ENCODE results near the gene PKD1L1. TPM values are rescaled to one million over a fixed set of nuclear protein-coding genes. Genes with fewer than 3 reads are reported as not detected.
A peak's percentile ranks its signal among the peaks of the same experiment; 100 is the strongest.

The PKD1L1 gene
- total RNA-seq, 1 donor from 2014 or later, result 0.59 TPM

GRCh38 chr7:47826754-47827153 is 121.5 kb downstream of the PKD1L1 start:
- ATAC-seq, result no peak
- TF ChIP-seq CTCF (IDR thresholded peaks at IDR 0.05), result no peak
- no peaks in the 10 kb centered on the region for H3K36me3 ChIP-seq
- intact Hi-C loops (cut with DNase I), result loop anchor here (10.0 kb wide), 1 partner anchor 562 kb away; no protein-coding TSS in a partner anchor
- H3K27ac ChIP-seq, result no peak overlapping the region
- no peaks in the 10 kb centered on the region for H3K4me1 ChIP-seq
- H3K4me3 ChIP-seq, result no peak overlapping the region
- no peaks in the 10 kb centered on the region for H3K27me3 ChIP-seq (ENCODE audit: low read depth)
- H3K9me3 ChIP-seq, result no peaks in the 10 kb centered on the region
- no peak for DNase-seq

DNA sequence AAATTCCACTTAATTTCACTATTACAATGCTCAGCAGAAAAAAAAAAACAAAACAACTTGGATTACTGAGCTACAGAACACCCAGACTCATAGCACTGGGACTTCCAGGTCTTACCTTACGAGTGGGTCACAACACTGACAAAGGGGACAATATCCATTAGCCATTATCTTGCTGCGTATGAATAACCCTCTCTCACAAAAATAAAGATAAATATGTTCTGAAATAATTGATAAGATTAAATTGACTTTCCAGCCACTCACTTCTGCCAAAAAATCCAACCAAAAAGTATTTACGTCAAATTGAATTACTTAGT is 128.7 kb downstream of the PKD1L1 start:
- no peaks in the 10 kb centered on the region for H3K36me3 ChIP-seq
- ATAC-seq (no peak), DNase-seq (no peak)
- H3K9me3 ChIP-seq, result no peaks in the 10 kb centered on the region
- intact Hi-C loops (cut with DNase I), result no loop called here
- H3K27ac ChIP-seq, result no peak overlapping the region
- peaks cover 2% of the 10 kb centered on the region for H3K4me1 ChIP-seq
- no peaks in the 10 kb centered on the region for H3K27me3 ChIP-seq (ENCODE audit: low read depth)
- no peak overlapping the region for H3K4me3 ChIP-seq
- peak; percentile 36 for TF ChIP-seq CTCF (IDR thresholded peaks at IDR 0.05)

- H3K27ac ChIP-seq, result no peak overlapping the region
- intact Hi-C loops (cut with DNase I), result no loop called here
- TF ChIP-seq CTCF (IDR thresholded peaks at IDR 0.05), result peak; percentile 92
- ATAC-seq (peak; percentile 78), DNase-seq (peak; percentile 63)
- H3K4me3 ChIP-seq, result no peak overlapping the region
- H3K4me1 ChIP-seq, result peaks cover 8% of the 10 kb centered on the region
- H3K27me3 ChIP-seq (ENCODE audit: low read depth), result no peaks in the 10 kb centered on the region
- no peaks in the 10 kb centered on the region for H3K36me3 ChIP-seq
- no peaks in the 10 kb centered on the region for H3K9me3 ChIP-seq
Observed at GRCh38 chr7:47818796-47819606, 129.3 kb downstream of the PKD1L1 start.

- no peak for TF ChIP-seq CTCF (IDR thresholded peaks at IDR 0.05)
- intact Hi-C loops (cut with DNase I), result no loop called here
- Histone ChIP-seq H3K9me3 (no peaks in the 10 kb centered on the region), H3K27ac (no peak overlapping the region), H3K36me3 (no peaks in the 10 kb centered on the region), H3K27me3 (ENCODE audit: low read depth) (no peaks in the 10 kb centered on the region), H3K4me3 (no peak overlapping the region), H3K4me1 (peaks cover 19% of the 10 kb centered on the region)
- DNase-seq (no peak), ATAC-seq (no peak)
Observed at GRCh38 chr7:47817917-47818316, 130.3 kb downstream of the PKD1L1 start.

DNA sequence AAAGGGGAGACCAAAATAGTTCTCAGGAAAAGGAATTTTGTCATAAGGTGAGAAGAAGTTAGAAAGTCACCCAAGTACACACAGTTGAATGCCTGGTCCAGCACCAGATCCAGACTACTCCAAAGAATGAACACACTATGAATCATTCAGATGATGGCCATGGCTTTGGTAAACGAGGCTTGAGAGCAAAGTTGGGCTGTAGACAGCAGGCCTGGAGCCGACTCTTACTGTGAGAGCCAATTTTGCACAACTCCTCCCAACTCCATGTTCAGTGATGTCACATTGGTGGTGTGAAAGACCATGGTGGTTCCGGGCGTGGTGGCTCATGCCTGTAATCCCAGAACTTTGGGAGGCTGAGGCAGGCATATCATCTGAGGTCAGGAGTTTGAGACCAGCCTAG is 131.6 kb downstream of the PKD1L1 start:
- H3K4me1 ChIP-seq, result peaks cover 29% of the 10 kb centered on the region
- H3K9me3 ChIP-seq, result no peaks in the 10 kb centered on the region
- no peaks in the 10 kb centered on the region for H3K36me3 ChIP-seq
- no peaks in the 10 kb centered on the region for H3K27me3 ChIP-seq (ENCODE audit: low read depth)
- no peak overlapping the region for H3K27ac ChIP-seq
- intact Hi-C loops (cut with DNase I), result no loop called here
- ATAC-seq (no peak), DNase-seq (no peak)
- no peak for TF ChIP-seq CTCF (IDR thresholded peaks at IDR 0.05)
- no peak overlapping the region for H3K4me3 ChIP-seq

Data from lower lobe of right lung (tissue), 2 donors.